Measurements from ENCODE around the gene MZB1. TPM values are rescaled to one million over a fixed set of nuclear protein-coding genes. Genes with fewer than 3 reads are reported as not detected.

Gene MZB1
- total and polyA plus RNA-seq, 2 of the 13 experiments (the other 11 are each of a cell fraction or from before 2014, with no cell fraction given) = 0.31 to 0.40 TPM

- Histone ChIP-seq H3K36me3 (replicated peaks in 1 of 2; ENCODE audit: control insufficient read depth in 1 of 2, insufficient read depth in 2 of 2, low read length in 2 of 2) (0 out of 5 replicates have a peak, but pooled peaks cover 0 to 3% of the 10 kb centered on the region in 2 experiments), H3K4me2 (ENCODE audit: low read depth, low read length) (peak overlapping the region; percentile 100), H3K9me3 (ENCODE audit: low read length) (no peaks in the 10 kb centered on the region), H3K27ac (ENCODE audit: extremely low read length, insufficient read depth, low read length) (no peak overlapping the region), H3K79me2 (ENCODE audit: insufficient read depth, low read length) (peaks cover 67% of the 10 kb centered on the region), H3K4me1 (ENCODE audit: insufficient read depth, low read length) (peaks cover 43% of the 10 kb centered on the region), H3K27me3 (ENCODE audit: control insufficient read depth in 1 of 2, insufficient read depth in 2 of 2, low read length in 2 of 2) (no peaks in the 10 kb centered on the region; a peak in 1 of 5 replicates), H3K4me3 (replicated peaks in 1 of 3; ENCODE audit: insufficient read depth in 1 of 3, low read depth in 2 of 3, low read length in 3 of 3) (peak overlapping the region; percentile 74 to 98 (median 84); a peak in 5 of 6 replicates), H3K9ac (ENCODE audit: insufficient read depth, low read depth, low read length) (peak overlapping the region; percentile 99), H2AFZ (ENCODE audit: low read length) (no peak overlapping the region), H4K20me1 (ENCODE audit: insufficient read depth, low read length) (peaks cover 46% of the 10 kb centered on the region)
- in situ Hi-C loops (cut with HindIII; ENCODE audit: extremely low pct_ligation_motif_present, low pct_unique_long_range_greater_than_20kb) = no loop called here
- 90% methylated on average over 9 of the region's 9 CpGs for WGBS (ENCODE audit: low lambda C conversion rate)
- intact Hi-C loops (cut with micrococcal nuclease; ENCODE audit: unreplicated experiment) = no loop called here
- ChIA-PET CTCF (ENCODE audit: low intra/inter-chr PET ratio, low total read pairs) (no interaction called here), POLR2A (no interaction called here)
- no peak for TF ChIP-seq ZBED4 (CRISPR knock-in tag; IDR thresholded peaks at IDR 0.05; ENCODE audit: borderline replicate concordance)
- no peak for TF ChIP-seq ZBTB21 (CRISPR knock-in tag; IDR thresholded peaks at IDR 0.05)
- TF ChIP-seq, protein P1, sequence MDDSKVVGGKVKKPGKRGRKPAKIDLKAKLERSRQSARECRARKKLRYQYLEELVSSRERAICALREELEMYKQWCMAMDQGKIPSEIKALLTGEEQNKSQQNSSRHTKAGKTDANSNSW (CRISPR knock-in tag; IDR thresholded peaks at IDR 0.05; ENCODE audit: borderline replicate concordance) = no peak
- TF ChIP-seq DR1 (CRISPR knock-in tag; IDR thresholded peaks at IDR 0.05) = no peak
- TF ChIP-seq ZBTB43 (CRISPR knock-in tag; conservative IDR thresholded peaks at IDR 0.05) = no peak
- no peak for TF ChIP-seq AGO1 (IDR thresholded peaks at IDR 0.05; ENCODE audit: low read depth, low read length, poor library complexity, severe bottlenecking)
- FAIRE-seq (no peak), DNase-seq (ENCODE audit: low spot score) (no peak), ATAC-seq (no peak)
- no TSS peak for BruUV-seq (replicated peaks)
These were observed 46.2 kb downstream of the MZB1 start for GRCh38 chr5:139343476-139343875.
